GM18858 (cell line): Measurements from ENCODE around the gene RNASE13.
"Not testable (repeated sequence)": the region's sequence is repeated elsewhere in the genome, so short reads cannot be mapped to it uniquely, and the experiment has no call there.

Source experiments
- ATAC-seq: cut with Tn5 transposase; IDR thresholded peaks from one replicate; pipeline ENCODE4 v1.9.1; 2021; ENCODE audit not compliant: unreplicated experiment

Gene RNASE13

GRCh38 chr14:20996521-20996920, 38.1 kb downstream of the RNASE13 start:
- ATAC-seq: no peak

GRCh38 chr14:20989787-20990600, 44.6 kb downstream of the RNASE13 start, which contains the start of gene METTL17:
Gene METTL17, plus strand, starts transcription at chr14:20989980. Its CDS starts 23 bp downstream, at chr14:20990003.
- peak; percentile 91 for ATAC-seq

- no peak for ATAC-seq
Observed at GRCh38 chr14:20989471-20989786, 45.2 kb downstream of the RNASE13 start.

- no peak for ATAC-seq
Observed at GRCh38 chr14:20988717-20989470, 45.7 kb downstream of the RNASE13 start.

GRCh38 chr14:20986811-20987210, 47.8 kb downstream of the RNASE13 start:
- ATAC-seq: no peak

GRCh38 chr14:20985650-20986049, 49.0 kb downstream of the RNASE13 start:
- ATAC-seq: not testable (repeated sequence)
